HEK293 (cell line): ENCODE data around the gene GLTPD2.
A peak's percentile ranks its signal among the peaks of the same experiment; 100 is the strongest.

Experiments used
- BCL11B ChIP-seq: fragments of 450-650 bp; formaldehyde crosslinking; IDR thresholded peaks from 2 replicates; pipeline ENCODE4 v1.5.1; 2016; ENCODE audit warnings: low read depth, missing biosample characterization, missing genetic modification characterization
- EGR2 ChIP-seq: fragments of 450-650 bp; formaldehyde crosslinking; IDR thresholded peaks from 2 replicates; pipeline ENCODE4 v1.5.1; 2016; ENCODE audit warnings: low read depth, missing biosample characterization, missing genetic modification characterization
- GLIS1 ChIP-seq: fragments of 450-650 bp; formaldehyde crosslinking; IDR thresholded peaks from 2 replicates; pipeline ENCODE4 v1.5.1; 2016; ENCODE audit warnings: missing biosample characterization, missing genetic modification characterization
- HIC1 ChIP-seq: fragments of 450-650 bp; formaldehyde crosslinking; IDR thresholded peaks from 2 replicates; pipeline ENCODE4 v1.5.1; 2016; ENCODE audit warnings: missing biosample characterization, missing genetic modification characterization
- HOXA7 ChIP-seq: sonication (generic); formaldehyde crosslinking; IDR thresholded peaks from 2 replicates; pipeline ENCODE4 v1.8.1; 2022; ENCODE audit warnings: missing genetic modification reagents, borderline replicate concordance
- HOXC10 ChIP-seq: sonication (generic); formaldehyde crosslinking; IDR thresholded peaks from 2 replicates; pipeline ENCODE4 v1.8.1; 2023; ENCODE audit warnings: mild to moderate bottlenecking, missing genetic modification reagents
- KLF1 ChIP-seq: fragments of 450-650 bp; formaldehyde crosslinking; IDR thresholded peaks from 2 replicates; pipeline ENCODE4 v1.5.1; 2016; ENCODE audit warnings: missing biosample characterization, missing genetic modification characterization
- PRDM2 ChIP-seq: fragments of 450-650 bp; formaldehyde crosslinking; IDR thresholded peaks from 2 replicates; pipeline ENCODE4 v1.5.1; 2016; ENCODE audit warnings: missing biosample characterization, missing genetic modification characterization, borderline replicate concordance
- SALL2 ChIP-seq: fragments of 450-650 bp; formaldehyde crosslinking; IDR thresholded peaks from 2 replicates; pipeline ENCODE4 v1.5.0; 2017; ENCODE audit warnings: missing biosample characterization, mild to moderate bottlenecking, missing genetic modification characterization, borderline replicate concordance
- SP2 ChIP-seq: fragments of 450-650 bp; formaldehyde crosslinking; IDR thresholded peaks from 2 replicates; pipeline ENCODE4 v1.5.1; 2016; ENCODE audit warnings: missing biosample characterization, missing genetic modification characterization
- ZBTB10 ChIP-seq: fragments of 450-650 bp; formaldehyde crosslinking; IDR thresholded peaks from 2 replicates; pipeline ENCODE4 v1.5.1; 2016; ENCODE audit warnings: missing biosample characterization, missing genetic modification characterization
- ZBTB20 ChIP-seq: fragments of 450-650 bp; formaldehyde crosslinking; IDR thresholded peaks from 2 replicates; pipeline ENCODE4 v1.5.1; 2016; ENCODE audit warnings: missing biosample characterization, missing genetic modification characterization
- ZBTB21 ChIP-seq: fragments of 450-650 bp; formaldehyde crosslinking; IDR thresholded peaks from 2 replicates; pipeline ENCODE4 v1.5.1; 2017; ENCODE audit warnings: missing biosample characterization, missing genetic modification characterization
- ZBTB7A ChIP-seq: fragments of 450-650 bp; formaldehyde crosslinking; IDR thresholded peaks from 2 replicates; pipeline ENCODE4 v1.5.1; 2016; ENCODE audit warnings: low read depth, missing biosample characterization, missing genetic modification characterization
- ZFP37 ChIP-seq: fragments of 450-650 bp; formaldehyde crosslinking; IDR thresholded peaks from 2 replicates; pipeline ENCODE4 v1.5.1; 2016; ENCODE audit warnings: missing biosample characterization, missing genetic modification characterization
- ZNF140 ChIP-seq: fragments of 450-650 bp; formaldehyde crosslinking; IDR thresholded peaks from 2 replicates; pipeline ENCODE4 v1.5.1; 2016; ENCODE audit warnings: missing biosample characterization, missing genetic modification characterization
- ZNF184 ChIP-seq: fragments of 450-650 bp; IDR thresholded peaks from 2 replicates; pipeline ENCODE4 v1.5.1; 2018; ENCODE audit warnings: missing biosample characterization, mild to moderate bottlenecking, missing genetic modification characterization
- ZNF211 ChIP-seq: fragments of 450-650 bp; formaldehyde crosslinking; IDR thresholded peaks from 2 replicates; pipeline ENCODE4 v1.5.1; 2016; ENCODE audit warnings: low read depth, missing biosample characterization, missing genetic modification characterization
- ZNF221 ChIP-seq: fragments of 450-650 bp; formaldehyde crosslinking; IDR thresholded peaks from 2 replicates; pipeline ENCODE4 v1.5.1; 2017; ENCODE audit warnings: missing biosample characterization, missing genetic modification characterization, borderline replicate concordance
- ZNF26 ChIP-seq: fragments of 450-650 bp; formaldehyde crosslinking; IDR thresholded peaks from 2 replicates; pipeline ENCODE4 v1.5.1; 2016; ENCODE audit warnings: missing biosample characterization, missing genetic modification characterization
- ZNF324 ChIP-seq: fragments of 450-650 bp; formaldehyde crosslinking; IDR thresholded peaks from 2 replicates; pipeline ENCODE4 v1.5.1; 2016; ENCODE audit warnings: missing biosample characterization, missing genetic modification characterization
- ZNF423 ChIP-seq: fragments of 450-650 bp; formaldehyde crosslinking; IDR thresholded peaks from 2 replicates; pipeline ENCODE4 v1.5.1; 2016; ENCODE audit warnings: missing biosample characterization, missing genetic modification characterization
- ZNF521 ChIP-seq: fragments of 450-650 bp; formaldehyde crosslinking; IDR thresholded peaks from 2 replicates; pipeline ENCODE4 v1.5.1; 2017; ENCODE audit warnings: missing biosample characterization, mild to moderate bottlenecking, missing genetic modification characterization
- ZNF544 ChIP-seq: fragments of 450-650 bp; formaldehyde crosslinking; IDR thresholded peaks from 2 replicates; pipeline ENCODE4 v1.5.0; 2017; ENCODE audit warnings: missing biosample characterization, missing genetic modification characterization
- ZNF600 ChIP-seq: fragments of 450-650 bp; formaldehyde crosslinking; IDR thresholded peaks from 2 replicates; pipeline ENCODE4 v1.5.1; 2016; ENCODE audit warnings: missing biosample characterization, missing genetic modification characterization
- ZSCAN30 ChIP-seq: fragments of 450-650 bp; IDR thresholded peaks from 2 replicates; pipeline ENCODE4 v1.5.1; 2018; ENCODE audit warnings: missing biosample characterization, mild to moderate bottlenecking, missing genetic modification characterization, moderate library complexity
- ZSCAN5A ChIP-seq: fragments of 450-650 bp; formaldehyde crosslinking; IDR thresholded peaks from 2 replicates; pipeline ENCODE4 v1.5.1; 2016; ENCODE audit warnings: missing biosample characterization, missing genetic modification characterization

GLTPD2 gene

GRCh38 chr17:4833941-4834680 is 45.3 kb downstream of the GLTPD2 start (continued):
- TF ChIP-seq ZBTB10 (tag by site-specific recombination): peak; percentile 10; the same call in 1 of the 2 replicates
- TF ChIP-seq ZBTB7A (tag by site-specific recombination): 0 out of 2 replicates have a peak, but pooled peaks have one; percentile 14
- TF ChIP-seq SP2 (tag by site-specific recombination): peak; percentile 16; the same call in 1 of the 2 replicates
- TF ChIP-seq ZBTB20 (tag by site-specific recombination): peak; percentile 61; the same call in 1 of the 2 replicates
- no peak for TF ChIP-seq ZSCAN5A
- TF ChIP-seq ZNF423 (tag by site-specific recombination): no peak
- peak; percentile 81 for TF ChIP-seq KLF1
- TF ChIP-seq ZSCAN30 (tag by site-specific recombination): no peak
- no peak for TF ChIP-seq GLIS1 (tag by site-specific recombination)
- no peak for TF ChIP-seq ZNF324 (tag by site-specific recombination)
- no peak for TF ChIP-seq ZNF26 (tag by site-specific recombination)
- no peak for TF ChIP-seq ZNF140 (tag by site-specific recombination)
- TF ChIP-seq HOXC10 (CRISPR knock-in tag): no peak
- peak; percentile 13; the same call in 1 of the 2 replicates for TF ChIP-seq HIC1 (tag by site-specific recombination)
- TF ChIP-seq ZBTB21 (tag by site-specific recombination): no peak
- TF ChIP-seq ZNF600 (tag by site-specific recombination): peak; percentile 82
- no peak for TF ChIP-seq ZNF221 (tag by site-specific recombination)
- TF ChIP-seq HOXA7 (CRISPR knock-in tag): no peak
- no peak for TF ChIP-seq ZNF211 (tag by site-specific recombination)
- no peak for TF ChIP-seq ZNF184
- TF ChIP-seq ZNF521 (tag by site-specific recombination): no peak
- TF ChIP-seq BCL11B (tag by site-specific recombination): no peak
- TF ChIP-seq ZFP37 (tag by site-specific recombination): no peak
- no peak for TF ChIP-seq PRDM2 (tag by site-specific recombination)
- TF ChIP-seq EGR2 (tag by site-specific recombination): no peak
- TF ChIP-seq ZNF544 (tag by site-specific recombination): no peak
- TF ChIP-seq SALL2: no peak
